MG63 (cell line): ENCODE data around the gene KRTAP9-9. TPM values are rescaled to one million over a fixed set of nuclear protein-coding genes. Genes with fewer than 3 reads are reported as not detected.
"Not testable (repeated sequence)": the region's sequence is repeated elsewhere in the genome, so short reads cannot be mapped to it uniquely, and the experiment has no call there.

ENCODE experiments used
- DNase-seq: peaks from one replicate; pipeline ENCODE4 v3.0.0-alpha.2; 2020
- H3K27me3 ChIP-seq: fragments of 250-450 bp; sonication (Bioruptor Pico); 2 replicates; pipeline ENCODE4 v1.5.1; 2020; ENCODE audit warnings: mild to moderate bottlenecking, moderate library complexity
- H3K36me3 ChIP-seq: fragments of 250-450 bp; sonication (Bioruptor Pico); 2 replicates; pipeline ENCODE4 v1.5.1; 2020; ENCODE audit warnings: mild to moderate bottlenecking, moderate library complexity
- H3K4me3 ChIP-seq: fragments of 250-450 bp; sonication (Bioruptor Pico); 2 replicates; pipeline ENCODE4 v1.5.1; 2020; ENCODE audit warnings: mild to moderate bottlenecking, moderate library complexity
- H3K9me3 ChIP-seq: fragments of 250-450 bp; sonication (Bioruptor Pico); 2 replicates; pipeline ENCODE4 v1.5.1; 2020; ENCODE audit warnings: mild to moderate bottlenecking, moderate library complexity
- total RNA-seq: library from RNA; depleted of rRNA; stranded (reverse); fragments of >200 nt; shearing (Covaris generic); gene quantifications from 2 replicates; pipeline ENCODE4 v1.2.3, GENCODE V29; 2014; ENCODE audit warnings: low replicate concordance; rRNA removed

Gene KRTAP9-9
- not detected in 2 replicates for total RNA-seq

- not testable (repeated sequence) for H3K9me3 ChIP-seq, DNase-seq, H3K27me3 ChIP-seq, H3K36me3 ChIP-seq, H3K4me3 ChIP-seq
Observed at GRCh38 chr17:41255381-41256290, at the start of gene KRTAP9-9. Gene KRTAP9-9 (plus strand): TSS chr17:41255384.

DNA sequence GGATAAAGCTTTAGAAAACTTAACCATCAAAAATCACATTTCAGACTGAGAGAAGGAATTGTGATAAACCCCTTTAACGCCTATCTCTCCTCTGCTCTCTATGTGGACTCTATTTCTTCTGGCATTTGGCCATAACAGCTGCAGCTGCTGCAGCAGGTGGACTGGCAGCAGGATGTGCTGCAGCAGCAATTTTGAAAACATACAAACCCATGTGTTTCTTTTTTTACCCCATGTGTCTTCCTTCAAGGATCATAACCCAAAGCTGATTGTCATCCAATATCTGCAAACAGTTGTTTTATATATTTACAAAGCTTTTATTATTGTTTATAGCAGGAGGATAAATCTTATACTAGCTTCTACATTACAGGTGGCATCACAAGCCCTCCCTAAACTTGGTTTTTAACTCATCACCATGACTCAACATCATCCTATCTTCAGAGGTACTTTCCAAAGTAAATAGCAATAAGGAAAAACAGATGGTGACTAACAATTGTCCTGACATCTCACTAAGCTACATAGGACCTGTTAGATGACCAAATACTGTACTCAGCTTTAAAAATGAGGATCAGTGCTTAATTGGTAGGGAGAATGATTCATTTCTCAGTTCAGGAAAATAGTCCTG lies 43.2 kb upstream of the KRTAP9-9 start:
- no peak for DNase-seq
- Histone ChIP-seq H3K4me3 (no peak overlapping the region), H3K9me3 (peaks cover 4% of the 10 kb centered on the region; the same call in 1 of the 2 replicates), H3K27me3 (no peaks in the 10 kb centered on the region), H3K36me3 (no peaks in the 10 kb centered on the region)

GRCh38 chr17:41212524-41213169 lies 42.5 kb upstream of the KRTAP9-9 start:
- H3K36me3 ChIP-seq = no peaks in the 10 kb centered on the region
- no peak overlapping the region for H3K4me3 ChIP-seq
- peaks cover 3% of the 10 kb centered on the region; the same call in 1 of the 2 replicates for H3K9me3 ChIP-seq
- DNase-seq = peak; percentile 69
- no peaks in the 10 kb centered on the region for H3K27me3 ChIP-seq

- Histone ChIP-seq H3K36me3 (no peaks in the 10 kb centered on the region), H3K4me3 (no peak overlapping the region), H3K27me3 (no peaks in the 10 kb centered on the region), H3K9me3 (peaks cover 6% of the 10 kb centered on the region; the same call in 1 of the 2 replicates)
- DNase-seq = no peak
Observed at GRCh38 chr17:41215681-41216080, 39.5 kb upstream of the KRTAP9-9 start.

- DNase-seq = no peak
- Histone ChIP-seq H3K4me3 (no peak overlapping the region), H3K9me3 (peaks cover 3% of the 10 kb centered on the region; the same call in 1 of the 2 replicates), H3K27me3 (no peaks in the 10 kb centered on the region), H3K36me3 (no peaks in the 10 kb centered on the region)
Observed at GRCh38 chr17:41223821-41224220, 31.4 kb upstream of the KRTAP9-9 start.

DNA sequence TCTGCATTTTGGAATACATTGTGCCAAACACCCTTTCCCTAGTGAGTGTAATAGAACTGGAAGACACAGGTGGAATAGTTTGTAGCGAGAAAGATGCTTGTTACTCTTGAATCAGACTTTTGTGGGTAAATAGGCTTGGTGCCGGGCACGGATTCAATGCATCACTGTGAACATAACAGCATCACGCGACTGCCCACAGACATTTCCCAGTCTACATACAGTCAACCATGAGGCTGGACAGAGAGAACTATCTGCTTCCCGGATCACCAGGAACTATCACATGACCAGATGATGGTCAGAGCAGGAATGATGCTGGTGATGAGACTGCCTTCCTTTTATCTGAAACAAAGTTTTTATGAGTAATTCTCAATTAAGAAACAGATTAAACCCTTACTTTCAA lies 29.1 kb upstream of the KRTAP9-9 start:
- Histone ChIP-seq H3K9me3 (no peaks in the 10 kb centered on the region; the same call in 1 of the 2 replicates), H3K27me3 (no peaks in the 10 kb centered on the region), H3K4me3 (no peak overlapping the region), H3K36me3 (no peaks in the 10 kb centered on the region)
- DNase-seq = no peak

DNA sequence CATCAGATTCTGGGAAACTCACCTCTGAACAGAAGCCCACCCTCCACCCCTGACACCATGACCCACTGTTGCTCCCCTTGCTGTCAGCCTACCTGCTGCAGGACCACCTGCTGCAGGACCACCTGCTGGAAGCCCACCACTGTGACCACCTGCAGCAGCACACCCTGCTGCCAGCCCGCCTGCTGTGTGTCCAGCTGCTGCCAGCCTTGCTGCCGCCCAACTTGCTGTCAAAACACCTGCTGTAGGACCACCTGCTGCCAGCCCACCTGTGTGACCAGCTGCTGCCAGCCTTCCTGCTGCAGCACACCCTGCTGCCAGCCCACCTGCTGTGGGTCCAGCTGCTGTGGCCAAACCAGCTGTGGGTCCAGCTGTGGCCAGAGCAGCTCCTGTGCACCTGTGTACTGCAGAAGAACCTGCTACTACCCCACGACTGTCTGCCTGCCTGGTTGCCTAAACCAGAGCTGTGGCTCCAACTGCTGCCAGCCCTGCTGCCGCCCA lies 28.5 kb upstream of the KRTAP9-9 start, which contains the start of gene KRTAP9-2:
Gene KRTAP9-2, plus strand, starts transcription at position 51 of the 498 bp plus-strand sequence. Its CDS starts 7 bp downstream, at position 58.
- not testable (repeated sequence) for H3K36me3 ChIP-seq, H3K9me3 ChIP-seq, H3K27me3 ChIP-seq, H3K4me3 ChIP-seq, DNase-seq

DNA sequence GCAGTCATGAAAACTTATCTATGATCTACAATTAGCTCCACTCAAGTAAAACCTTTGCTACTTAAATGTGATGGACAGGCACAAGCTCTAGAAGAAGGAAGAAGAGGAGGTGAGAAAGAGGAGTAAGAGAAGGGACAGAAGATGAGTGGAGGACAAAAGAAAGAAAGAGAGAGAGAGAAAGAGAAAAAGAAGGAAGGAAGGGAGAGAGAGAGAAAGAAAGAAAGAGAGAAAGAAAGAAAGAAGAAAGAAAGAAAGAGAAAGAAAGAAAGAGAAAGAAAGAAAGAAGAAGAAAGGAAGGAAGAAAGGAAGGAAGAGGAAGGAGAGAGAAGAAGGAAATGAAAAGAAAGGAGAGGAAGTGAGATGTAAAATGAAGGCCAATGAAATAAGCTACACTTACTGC lies 25.1 kb upstream of the KRTAP9-9 start:
- Histone ChIP-seq H3K27me3 (no peaks in the 10 kb centered on the region), H3K9me3 (no peaks in the 10 kb centered on the region; the same call in 1 of the 2 replicates), H3K4me3 (no peak overlapping the region), H3K36me3 (no peaks in the 10 kb centered on the region)
- no peak for DNase-seq

DNA sequence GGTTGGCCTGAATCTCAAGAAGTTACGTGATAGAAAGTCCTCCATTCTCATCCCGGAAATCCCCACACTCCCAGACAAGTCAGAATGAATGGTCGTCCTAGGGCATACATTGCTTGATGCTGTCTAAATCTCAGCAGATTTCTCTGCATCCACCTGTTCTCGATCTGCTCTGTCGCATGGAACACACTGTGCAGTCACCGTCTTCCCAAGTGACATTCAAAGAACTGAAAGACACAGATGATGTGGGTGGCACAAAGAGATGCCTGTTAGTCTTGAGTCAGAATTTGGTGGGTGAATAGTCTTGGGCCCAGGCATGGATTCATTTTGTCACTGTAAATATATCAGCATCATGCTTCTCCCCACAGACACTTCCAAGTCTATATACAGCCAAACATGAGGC lies 23.5 kb upstream of the KRTAP9-9 start:
- H3K9me3 ChIP-seq = no peaks in the 10 kb centered on the region
- no peaks in the 10 kb centered on the region for H3K27me3 ChIP-seq
- DNase-seq = no peak
- no peaks in the 10 kb centered on the region for H3K36me3 ChIP-seq
- H3K4me3 ChIP-seq = no peak overlapping the region

GRCh38 chr17:41232399-41233105 lies 22.6 kb upstream of the KRTAP9-9 start, which contains the start of gene KRTAP9-3:
Gene KRTAP9-3 (plus strand): TSS chr17:41232449. CDS start chr17:41232502, 53 bp downstream.
- not testable (repeated sequence) for H3K4me3 ChIP-seq, H3K27me3 ChIP-seq, DNase-seq, H3K9me3 ChIP-seq, H3K36me3 ChIP-seq

DNA sequence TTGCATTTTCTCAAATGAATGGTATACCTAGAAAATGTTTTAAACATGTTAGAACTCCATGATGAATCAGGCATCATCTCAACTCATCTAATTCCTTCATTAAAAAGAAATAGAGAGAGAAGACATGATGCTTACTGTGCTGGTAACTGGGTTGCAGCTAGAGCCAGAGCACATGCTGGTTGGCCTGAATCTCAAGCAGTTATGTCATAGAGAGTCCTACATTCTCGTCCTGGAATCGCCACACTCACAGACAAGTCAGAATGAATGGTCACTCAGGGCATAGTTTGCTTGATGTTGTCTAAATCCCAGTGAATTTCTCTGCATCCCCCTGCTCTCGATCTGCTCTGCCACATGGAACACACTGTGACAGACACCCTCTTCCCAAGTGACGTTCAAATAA lies 18.1 kb upstream of the KRTAP9-9 start:
- not testable (repeated sequence) for H3K27me3 ChIP-seq, H3K36me3 ChIP-seq, DNase-seq, H3K4me3 ChIP-seq, H3K9me3 ChIP-seq

- not testable (repeated sequence) for H3K27me3 ChIP-seq, H3K4me3 ChIP-seq, H3K9me3 ChIP-seq, H3K36me3 ChIP-seq, DNase-seq
Observed at GRCh38 chr17:41237949-41238437, 17.2 kb upstream of the KRTAP9-9 start, which contains the start of gene KRTAP9-8. Gene KRTAP9-8 (plus strand): TSS chr17:41237999. CDS start chr17:41238052, 53 bp downstream.

- not testable (repeated sequence) for DNase-seq, H3K36me3 ChIP-seq, H3K27me3 ChIP-seq, H3K9me3 ChIP-seq, H3K4me3 ChIP-seq
Observed at GRCh38 chr17:41246995-41247787, 8.0 kb upstream of the KRTAP9-9 start.

DNA sequence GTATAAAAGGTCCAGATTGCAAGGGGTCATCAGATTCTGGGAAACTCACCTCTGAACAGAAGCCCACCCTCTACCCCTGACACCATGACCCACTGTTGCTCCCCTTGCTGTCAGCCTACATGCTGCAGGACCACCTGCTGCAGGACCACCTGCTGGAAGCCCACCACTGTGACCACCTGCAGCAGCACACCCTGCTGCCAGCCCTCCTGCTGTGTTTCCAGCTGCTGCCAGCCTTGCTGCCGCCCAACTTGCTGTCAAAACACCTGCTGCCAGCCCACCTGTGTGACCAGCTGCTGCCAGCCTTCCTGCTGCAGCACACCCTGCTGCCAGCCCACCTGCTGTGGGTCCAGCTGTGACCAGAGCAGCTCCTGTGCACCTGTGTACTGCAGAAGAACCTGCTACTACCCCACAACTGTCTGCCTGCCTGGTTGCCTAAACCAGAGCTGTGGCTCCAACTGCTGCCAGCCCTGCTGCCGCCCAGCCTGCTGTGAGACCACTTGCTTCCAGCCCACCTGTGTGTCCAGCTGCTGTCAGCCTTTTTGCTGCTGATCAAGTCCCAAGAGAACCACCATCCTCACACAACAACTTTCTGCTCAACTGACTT lies 5.4 kb upstream of the KRTAP9-9 start, which contains the start of gene KRTAP9-4:
Gene KRTAP9-4, plus strand, starts transcription at position 51 of the 604 bp plus-strand sequence. Its CDS starts 34 bp downstream, at position 85.
- not testable (repeated sequence) for H3K27me3 ChIP-seq, H3K36me3 ChIP-seq, H3K9me3 ChIP-seq, DNase-seq, H3K4me3 ChIP-seq

DNA sequence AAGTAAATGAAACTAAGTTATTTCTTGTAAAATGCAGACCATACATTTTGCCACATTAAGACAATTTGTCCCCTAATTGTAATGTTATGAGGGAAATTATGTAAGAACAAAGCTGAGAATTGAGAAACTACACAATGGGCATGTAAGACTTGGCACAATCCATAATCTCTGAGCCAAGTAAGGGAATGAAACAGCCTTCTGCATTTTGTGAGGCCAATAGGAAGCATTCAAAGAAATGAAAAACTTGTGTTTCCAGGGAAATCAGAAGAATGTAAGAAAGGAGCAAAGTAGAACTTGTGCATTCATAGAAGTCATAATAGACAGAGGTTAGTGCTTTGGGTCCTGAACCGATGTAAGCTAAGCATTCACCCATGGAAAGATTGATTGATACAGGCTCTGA lies 3.9 kb upstream of the KRTAP9-9 start:
- no peaks in the 10 kb centered on the region for H3K9me3 ChIP-seq
- no peaks in the 10 kb centered on the region for H3K36me3 ChIP-seq
- DNase-seq = no peak
- H3K4me3 ChIP-seq = no peak overlapping the region
- H3K27me3 ChIP-seq = no peaks in the 10 kb centered on the region
